NT2/D1 (cell line): ENCODE data around the gene PTPN22.

Source experiments
- SUZ12 ChIP-seq: IDR thresholded peaks from 2 replicates; pipeline ENCODE4 v1.6.1; 2011; ENCODE audit not compliant: insufficient read length, insufficient read depth; ENCODE audit errors: extremely low read depth
- ZNF274 ChIP-seq: IDR thresholded peaks from 2 replicates; pipeline ENCODE4 v1.6.1; 2011; ENCODE audit warnings: mild to moderate bottlenecking, low read depth, low read length

GRCh38 chr1:113821916-113822315, 49.6 kb downstream of the PTPN22 start:
- TF ChIP-seq SUZ12 = no peak
- TF ChIP-seq ZNF274 = no peak
